Umbilical cord (tissue), 2 donors: ENCODE data around the gene TCEA3. TPM values are rescaled to one million over a fixed set of nuclear protein-coding genes. Genes with fewer than 3 reads are reported as not detected.

Source experiments
- DNase-seq: peaks from one replicate; pipeline ENCODE4 v3.0.0-alpha.2; 2015; ENCODE audit warnings: low spot score
- total RNA-seq: library from RNA; depleted of rRNA; stranded (reverse); fragments of >200 nt; gene quantifications from one replicate; pipeline ENCODE4 v1.2.3, GENCODE V29; 2014; ENCODE audit warnings: low replicate concordance; ENCODE audit not compliant: insufficient read depth

TCEA3 gene
- total RNA-seq, 1 donor from 2014 or later: 44.8 TPM

GRCh38 chr1:23368562-23369334, 55.8 kb downstream of the TCEA3 start:
- peak; percentile 96 for DNase-seq

GRCh38 chr1:23367791-23368561, 56.6 kb downstream of the TCEA3 start:
- peak; percentile 100 for DNase-seq

GRCh38 chr1:23367451-23367790, 57.1 kb downstream of the TCEA3 start:
- peak; percentile 27 for DNase-seq

GRCh38 chr1:23366598-23366997, 58.0 kb downstream of the TCEA3 start:
- DNase-seq: peak; percentile 55

GRCh38 chr1:23366146-23366545, 58.4 kb downstream of the TCEA3 start:
- no peak for DNase-seq

GRCh38 chr1:23362218-23362713, 62.3 kb downstream of the TCEA3 start:
- no peak for DNase-seq

GRCh38 chr1:23358310-23358875, 66.2 kb downstream of the TCEA3 start:
- DNase-seq: no peak

GRCh38 chr1:23357138-23357908, 67.2 kb downstream of the TCEA3 start:
- peak; percentile 21 for DNase-seq

- no peak for DNase-seq
Observed at GRCh38 chr1:23356471-23357137, 67.9 kb downstream of the TCEA3 start.

GRCh38 chr1:23354245-23354644, 70.3 kb downstream of the TCEA3 start:
- no peak for DNase-seq

- DNase-seq: no peak
Observed at GRCh38 chr1:23352096-23352695, 72.4 kb downstream of the TCEA3 start.

- no peak for DNase-seq
Observed at GRCh38 chr1:23345920-23346319, 78.6 kb downstream of the TCEA3 start.

- peak; percentile 60 for DNase-seq
Observed at GRCh38 chr1:23344987-23345472, 79.5 kb downstream of the TCEA3 start.

- DNase-seq: peak; percentile 100
Observed at GRCh38 chr1:23344111-23344986, 80.2 kb downstream of the TCEA3 start, which contains the start of gene HNRNPR. Gene HNRNPR, minus strand, starts transcription at chr1:23344284. Its CDS starts 3,276 bp downstream, at chr1:23341008.

GRCh38 chr1:23343221-23344110, 81.1 kb downstream of the TCEA3 start:
- peak; percentile 92 for DNase-seq

- no peak for DNase-seq
Observed at GRCh38 chr1:23341931-23342692, 82.4 kb downstream of the TCEA3 start.

- no peak for DNase-seq
Observed at GRCh38 chr1:23339632-23340031, 84.9 kb downstream of the TCEA3 start.

- no peak for DNase-seq
Observed at GRCh38 chr1:23337869-23338268, 86.7 kb downstream of the TCEA3 start.
